ENCODE results near the gene HIVEP1.
"Not testable (repeated sequence)": the region's sequence is repeated elsewhere in the genome, so short reads cannot be mapped to it uniquely, and the experiment has no call there.

Gene HIVEP1

DNA sequence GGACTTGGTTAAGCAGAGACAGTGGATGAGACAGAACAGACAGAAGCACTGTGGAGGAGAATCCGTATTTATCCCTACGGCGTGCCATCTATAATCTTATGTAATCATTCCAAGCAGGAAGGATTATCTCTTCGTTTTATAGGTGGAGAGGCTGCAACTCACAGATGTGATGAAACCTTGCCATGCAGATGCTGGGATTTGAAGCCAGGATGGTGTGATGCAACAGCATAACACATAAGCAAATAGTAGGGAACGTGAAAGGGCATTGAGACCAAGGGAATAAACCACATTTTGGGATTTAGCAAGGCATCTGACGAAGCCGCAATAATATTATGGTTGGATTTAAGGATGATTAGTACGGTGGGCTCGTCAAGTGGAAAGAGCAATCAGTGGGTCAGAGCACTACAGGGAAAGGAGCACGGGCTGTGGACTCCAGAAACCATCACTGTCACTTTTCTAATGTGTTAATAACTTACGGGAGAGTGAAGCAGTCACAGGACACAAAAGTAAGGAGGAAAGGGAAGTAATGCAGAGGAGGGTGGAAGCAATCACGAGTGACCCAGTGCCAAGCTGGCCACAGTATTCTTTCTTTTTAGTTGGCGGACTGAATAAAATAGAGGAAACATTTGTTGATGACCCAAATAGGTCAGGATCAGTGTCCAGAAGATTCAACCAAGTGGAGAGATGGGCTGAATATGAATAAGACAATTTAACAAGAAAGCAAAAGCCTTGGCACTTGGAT, 158.4 kb downstream of the HIVEP1 start:
- DNase-seq (ENCODE audit: insufficient read length, low spot score), result no peak
- TF ChIP-seq POLR2AphosphoS5 (IDR thresholded peaks at IDR 0.05; ENCODE audit: low read depth, low read length) (no peak), POLR2A (IDR thresholded peaks at IDR 0.05; ENCODE audit: low read depth, low read length) (no peak), SPI1 (IDR thresholded peaks at IDR 0.05; ENCODE audit: low read depth, low read length) (no peak), POU2F2 (IDR thresholded peaks at IDR 0.05; ENCODE audit: low read depth, low read length) (no peak)
- FAIRE-seq, result no peak

DNA sequence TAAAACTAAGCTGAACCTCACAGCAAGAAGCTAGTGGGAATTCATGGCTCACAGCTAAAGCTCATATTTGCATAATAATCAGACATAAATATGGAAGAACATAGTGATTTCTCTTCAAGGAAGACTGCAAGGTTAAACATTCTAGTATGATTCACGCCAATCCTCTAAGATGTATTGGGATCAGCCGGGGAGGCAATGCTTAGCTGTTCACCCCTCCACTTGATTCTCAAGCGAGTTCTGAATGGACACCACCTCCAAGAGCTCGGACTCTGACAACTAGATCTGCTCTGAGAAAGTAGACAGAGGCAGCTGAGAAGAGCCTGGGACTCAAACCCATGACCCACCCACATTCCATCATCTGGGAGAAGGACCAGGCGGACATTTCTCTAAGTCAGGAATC, 159.6 kb downstream of the HIVEP1 start:
- no peak for DNase-seq (ENCODE audit: insufficient read length, low spot score)
- no peak for TF ChIP-seq POLR2A (IDR thresholded peaks at IDR 0.05; ENCODE audit: low read depth, low read length)
- TF ChIP-seq TAF1 (IDR thresholded peaks at IDR 0.05; ENCODE audit: low read depth, low read length), result no peak
- no peak for TF ChIP-seq POLR2AphosphoS5 (IDR thresholded peaks at IDR 0.05; ENCODE audit: low read depth, low read length)
- no peak for TF ChIP-seq POU2F2 (IDR thresholded peaks at IDR 0.05; ENCODE audit: low read depth, low read length)
- TF ChIP-seq SPI1 (IDR thresholded peaks at IDR 0.05; ENCODE audit: low read depth, low read length), result no peak
- no peak for TF ChIP-seq PAX5 (IDR thresholded peaks at IDR 0.05; ENCODE audit: insufficient read depth, low read length, severe bottlenecking)
- no peak for FAIRE-seq

DNA sequence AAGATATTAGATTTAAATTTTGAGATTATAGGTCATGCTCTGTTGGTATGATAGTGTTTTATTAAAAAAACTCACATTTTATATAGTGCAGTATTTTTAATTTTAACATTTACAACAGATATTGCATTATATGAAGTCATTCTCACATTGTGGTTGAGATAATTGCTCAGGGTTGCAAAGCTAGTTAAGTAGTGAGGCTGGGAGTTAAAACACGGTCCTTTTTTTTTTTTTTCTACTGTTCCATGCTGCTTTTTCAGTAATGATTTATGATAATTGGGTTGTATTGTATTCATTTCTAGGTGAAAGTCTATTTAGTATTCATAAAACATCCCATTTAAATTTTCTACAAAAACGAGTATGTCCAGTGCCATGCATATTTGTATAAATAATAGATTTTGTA, 160.5 kb downstream of the HIVEP1 start:
- DNase-seq (ENCODE audit: insufficient read length, low spot score) (no peak), FAIRE-seq (no peak)
- TF ChIP-seq PAX5 (IDR thresholded peaks at IDR 0.05; ENCODE audit: insufficient read depth, low read length, severe bottlenecking) (no peak), POLR2AphosphoS5 (IDR thresholded peaks at IDR 0.05; ENCODE audit: low read depth, low read length) (no peak), POLR2A (IDR thresholded peaks at IDR 0.05; ENCODE audit: low read depth, low read length) (no peak), TAF1 (IDR thresholded peaks at IDR 0.05; ENCODE audit: low read depth, low read length) (no peak), SPI1 (IDR thresholded peaks at IDR 0.05; ENCODE audit: low read depth, low read length) (no peak), POU2F2 (IDR thresholded peaks at IDR 0.05; ENCODE audit: low read depth, low read length) (no peak)

DNA sequence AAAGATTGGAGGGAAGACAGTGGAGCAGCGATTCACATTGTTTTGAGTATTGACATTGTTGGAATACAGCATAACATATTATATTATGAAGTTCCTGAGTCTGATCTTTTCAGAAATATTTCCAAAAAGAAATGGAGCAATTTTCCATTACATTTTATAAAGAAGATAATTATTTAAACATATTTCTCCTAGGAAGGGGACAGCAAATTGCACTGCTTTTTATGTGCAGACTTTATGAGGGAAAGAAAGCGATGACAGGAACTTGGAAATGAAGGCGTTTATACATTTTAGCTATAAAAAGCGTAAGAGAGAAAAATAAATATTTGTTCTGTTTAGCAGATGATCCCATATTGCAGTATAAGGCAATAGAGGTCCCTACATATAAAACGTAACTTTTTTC, 161.1 kb downstream of the HIVEP1 start:
- DNase-seq (ENCODE audit: insufficient read length, low spot score) (no peak), FAIRE-seq (no peak)
- no peak for TF ChIP-seq POLR2A (IDR thresholded peaks at IDR 0.05; ENCODE audit: low read depth, low read length)
- TF ChIP-seq PAX5 (IDR thresholded peaks at IDR 0.05; ENCODE audit: insufficient read depth, low read length, severe bottlenecking), result no peak
- TF ChIP-seq SPI1 (IDR thresholded peaks at IDR 0.05; ENCODE audit: low read depth, low read length), result no peak
- TF ChIP-seq POU2F2 (IDR thresholded peaks at IDR 0.05; ENCODE audit: low read depth, low read length), result no peak
- TF ChIP-seq POLR2AphosphoS5 (IDR thresholded peaks at IDR 0.05; ENCODE audit: low read depth, low read length), result no peak
- TF ChIP-seq TAF1 (IDR thresholded peaks at IDR 0.05; ENCODE audit: low read depth, low read length), result no peak

DNA sequence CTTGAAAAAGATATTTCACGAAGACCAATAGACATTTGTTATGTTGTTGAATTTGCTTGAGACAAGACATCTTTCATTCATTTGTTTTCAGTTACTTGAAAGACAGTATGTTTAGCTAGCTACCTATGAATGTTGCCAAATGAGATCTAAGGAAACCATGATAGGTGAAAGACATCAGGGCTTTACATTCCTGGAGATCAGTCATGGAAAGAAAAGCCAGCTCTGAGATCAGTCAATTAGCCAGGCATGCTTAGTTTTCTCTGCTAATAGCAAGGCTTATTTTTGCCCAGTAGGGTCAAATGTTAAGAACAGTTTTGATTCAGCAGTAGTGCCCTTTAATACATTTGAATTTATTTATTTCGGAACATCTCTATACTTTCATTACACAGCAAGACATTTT, 161.5 kb downstream of the HIVEP1 start:
- no peak for FAIRE-seq
- TF ChIP-seq PAX5 (IDR thresholded peaks at IDR 0.05; ENCODE audit: insufficient read depth, low read length, severe bottlenecking) (no peak), POLR2AphosphoS5 (IDR thresholded peaks at IDR 0.05; ENCODE audit: low read depth, low read length) (no peak), POLR2A (IDR thresholded peaks at IDR 0.05; ENCODE audit: low read depth, low read length) (no peak), SPI1 (IDR thresholded peaks at IDR 0.05; ENCODE audit: low read depth, low read length) (no peak), TAF1 (IDR thresholded peaks at IDR 0.05; ENCODE audit: low read depth, low read length) (no peak), POU2F2 (IDR thresholded peaks at IDR 0.05; ENCODE audit: low read depth, low read length) (no peak)
- DNase-seq (ENCODE audit: insufficient read length, low spot score), result no peak

- no peak for DNase-seq (ENCODE audit: insufficient read length, low spot score)
- no peak for FAIRE-seq
- TF ChIP-seq TAF1 (IDR thresholded peaks at IDR 0.05; ENCODE audit: low read depth, low read length), result no peak
- no peak for TF ChIP-seq SPI1 (IDR thresholded peaks at IDR 0.05; ENCODE audit: low read depth, low read length)
- TF ChIP-seq PAX5 (IDR thresholded peaks at IDR 0.05; ENCODE audit: insufficient read depth, low read length, severe bottlenecking), result no peak
- TF ChIP-seq POLR2A (IDR thresholded peaks at IDR 0.05; ENCODE audit: low read depth, low read length), result no peak
- no peak for TF ChIP-seq POLR2AphosphoS5 (IDR thresholded peaks at IDR 0.05; ENCODE audit: low read depth, low read length)
- no peak for TF ChIP-seq POU2F2 (IDR thresholded peaks at IDR 0.05; ENCODE audit: low read depth, low read length)
These were observed 162.8 kb downstream of the HIVEP1 start for GRCh38 chr6:12174878-12175277.

DNA sequence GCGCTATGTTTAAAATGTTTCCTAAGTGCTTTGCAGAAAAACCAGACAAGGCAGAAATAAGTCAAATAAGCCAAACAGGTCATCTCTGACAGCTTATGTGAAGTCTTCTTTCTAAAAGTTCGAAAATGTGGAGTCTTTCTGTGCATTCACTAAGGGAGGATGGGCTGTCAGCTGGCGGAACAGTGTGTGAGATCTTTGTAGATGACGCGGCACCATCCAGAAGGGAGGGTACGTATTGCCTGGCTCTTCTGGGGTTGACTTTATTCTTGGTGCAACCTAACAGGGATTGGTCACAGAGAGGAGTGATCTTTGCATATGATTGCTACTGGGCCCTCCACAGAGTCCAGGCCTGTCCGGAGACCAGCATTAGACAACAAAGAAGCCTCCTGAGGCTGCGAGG, 163.5 kb downstream of the HIVEP1 start:
- no peak for FAIRE-seq

GRCh38 chr6:12176782-12177181, 164.7 kb downstream of the HIVEP1 start:
- FAIRE-seq; DNase-seq (ENCODE audit: insufficient read length, low spot score): not testable (repeated sequence)

More for the DNA sequence above, 163.5 kb downstream of the HIVEP1 start:
- no peak for DNase-seq (ENCODE audit: insufficient read length, low spot score)
- no peak for TF ChIP-seq POLR2AphosphoS5 (IDR thresholded peaks at IDR 0.05; ENCODE audit: low read depth, low read length)
- TF ChIP-seq PAX5 (IDR thresholded peaks at IDR 0.05; ENCODE audit: insufficient read depth, low read length, severe bottlenecking), result no peak
- no peak for TF ChIP-seq POU2F2 (IDR thresholded peaks at IDR 0.05; ENCODE audit: low read depth, low read length)
- TF ChIP-seq TAF1 (IDR thresholded peaks at IDR 0.05; ENCODE audit: low read depth, low read length), result no peak
- no peak for TF ChIP-seq POLR2A (IDR thresholded peaks at IDR 0.05; ENCODE audit: low read depth, low read length)
- no peak for TF ChIP-seq SPI1 (IDR thresholded peaks at IDR 0.05; ENCODE audit: low read depth, low read length)

GRCh38 chr6:12178521-12178920, 166.4 kb downstream of the HIVEP1 start:
- TF ChIP-seq TAF1 (IDR thresholded peaks at IDR 0.05; ENCODE audit: low read depth, low read length) (no peak), PAX5 (IDR thresholded peaks at IDR 0.05; ENCODE audit: insufficient read depth, low read length, severe bottlenecking) (no peak), SPI1 (IDR thresholded peaks at IDR 0.05; ENCODE audit: low read depth, low read length) (no peak), POLR2A (IDR thresholded peaks at IDR 0.05; ENCODE audit: low read depth, low read length) (no peak), POLR2AphosphoS5 (IDR thresholded peaks at IDR 0.05; ENCODE audit: low read depth, low read length) (no peak), POU2F2 (IDR thresholded peaks at IDR 0.05; ENCODE audit: low read depth, low read length) (no peak)
- no peak for FAIRE-seq
- DNase-seq (ENCODE audit: insufficient read length, low spot score), result no peak

- FAIRE-seq, result no peak
- TF ChIP-seq PAX5 (IDR thresholded peaks at IDR 0.05; ENCODE audit: insufficient read depth, low read length, severe bottlenecking) (no peak), SPI1 (IDR thresholded peaks at IDR 0.05; ENCODE audit: low read depth, low read length) (no peak), POU2F2 (IDR thresholded peaks at IDR 0.05; ENCODE audit: low read depth, low read length) (no peak), POLR2A (IDR thresholded peaks at IDR 0.05; ENCODE audit: low read depth, low read length) (no peak), POLR2AphosphoS5 (IDR thresholded peaks at IDR 0.05; ENCODE audit: low read depth, low read length) (no peak), TAF1 (IDR thresholded peaks at IDR 0.05; ENCODE audit: low read depth, low read length) (no peak)
- DNase-seq (ENCODE audit: insufficient read length, low spot score), result no peak
These were observed 169.4 kb downstream of the HIVEP1 start for GRCh38 chr6:12181481-12181880.

Data from GM12891 (cell line).